GM23338 (cell line): ENCODE data around the gene PRKCH. TPM values are rescaled to one million over a fixed set of nuclear protein-coding genes. Genes with fewer than 3 reads are reported as not detected.

Experiments used
- ATAC-seq: fragments of 200-7000 bp; cut with Tn5 transposase; 3 replicates; pipeline ENCODE4 v1.9.1; 2020
- DNase-seq: peaks from one replicate; pipeline ENCODE4 v3.0.0-alpha.2; 2015; ENCODE audit warnings: low spot score
- H2AFZ ChIP-seq: fragments of 200-600 bp; sonication (generic); 2 replicates; pipeline ENCODE4 v1.8.0; 2016; ENCODE audit warnings: antibody characterized with exemption, mild to moderate bottlenecking, moderate library complexity
- H3F3A ChIP-seq: fragments of 200-600 bp; sonication (generic); replicated peaks from 2 replicates; pipeline ENCODE4 v1.8.0; 2017; ENCODE audit warnings: antibody characterized with exemption, mixed run types, low read depth
- H3K27ac ChIP-seq: fragments of 200-600 bp; sonication (generic); 2 replicates; pipeline ENCODE4 v1.6.1; 2016; ENCODE audit warnings: low read depth
- H3K27me3 ChIP-seq: fragments of 200-600 bp; sonication (generic); 2 replicates; pipeline ENCODE4 v1.8.0; 2016; ENCODE audit warnings: mild to moderate bottlenecking, mixed run types, moderate library complexity; ENCODE audit not compliant: insufficient read depth
- H3K36me3 ChIP-seq: fragments of 200-600 bp; sonication (generic); 2 replicates; pipeline ENCODE4 v1.8.0; 2016; ENCODE audit warnings: mild to moderate bottlenecking; ENCODE audit not compliant: insufficient read depth
- H3K4me1 ChIP-seq: fragments of 200-600 bp; sonication (generic); 2 replicates; pipeline ENCODE4 v1.8.0; 2016; ENCODE audit warnings: mild to moderate bottlenecking, moderate library complexity; ENCODE audit not compliant: insufficient read depth
- H3K4me2 ChIP-seq: fragments of 200-600 bp; sonication (generic); 2 replicates; pipeline ENCODE4 v1.7.1; 2017; ENCODE audit warnings: mixed run types
- H3K4me3 ChIP-seq: fragments of 200-600 bp; sonication (generic); 2 replicates; pipeline ENCODE4 v1.6.1; 2016; ENCODE audit warnings: mixed run types
- H3K79me2 ChIP-seq: fragments of 200-600 bp; sonication (generic); replicated peaks from 2 replicates; pipeline ENCODE4 v1.8.0; 2017; ENCODE audit warnings: mild to moderate bottlenecking; ENCODE audit not compliant: insufficient read depth
- H3K9me2 ChIP-seq: fragments of 200-600 bp; sonication (generic); 2 replicates; pipeline ENCODE4 v1.8.0; 2017; ENCODE audit not compliant: insufficient read depth
- H4K20me1 ChIP-seq: fragments of 200-600 bp; sonication (generic); replicated peaks from 2 replicates; pipeline ENCODE4 v1.8.0; 2017; ENCODE audit warnings: mild to moderate bottlenecking; ENCODE audit not compliant: insufficient read depth
- H3K27ac Mint-ChIP-seq: 2 replicates; pipeline ENCODE4 v1.8.0; 2020; ENCODE audit warnings: inconsistent platforms, mild to moderate bottlenecking, moderate library complexity, mixed read lengths
- H3K27me3 Mint-ChIP-seq: 3 replicates; pipeline ENCODE4 v1.8.0; 2022; ENCODE audit warnings: low read depth, mild to moderate bottlenecking, moderate library complexity, mixed read lengths, inconsistent platforms; ENCODE audit not compliant: insufficient read depth, poor library complexity
- H3K36me3 Mint-ChIP-seq: 3 replicates; pipeline ENCODE4 v1.8.0; 2021; ENCODE audit warnings: low read depth, mild to moderate bottlenecking, inconsistent platforms, moderate library complexity, mixed read lengths
- H3K4me1 Mint-ChIP-seq: 3 replicates; pipeline ENCODE4 v1.8.0; 2020; ENCODE audit warnings: mild to moderate bottlenecking, inconsistent platforms, mixed read lengths
- H3K4me3 Mint-ChIP-seq: 3 replicates; pipeline ENCODE4 v1.8.0; 2021; ENCODE audit warnings: moderate library complexity, mild to moderate bottlenecking, inconsistent platforms, mixed read lengths
- H3K9me3 Mint-ChIP-seq: 3 replicates; pipeline ENCODE4 v1.8.0; 2020; ENCODE audit warnings: moderate library complexity, mild to moderate bottlenecking, inconsistent platforms, mixed read lengths
- CREB1 ChIP-seq: fragments of 250-450 bp; sonication (Bioruptor Pico); IDR thresholded peaks from 2 replicates; pipeline ENCODE4 v1.5.0; 2020; ENCODE audit warnings: low read depth, mild to moderate bottlenecking, moderate library complexity
- EZH2 ChIP-seq: fragments of 200-600 bp; sonication (generic); IDR thresholded peaks from one replicate; pipeline ENCODE4 v1.8.0; 2017; ENCODE audit warnings: antibody characterized with exemption, mild to moderate bottlenecking, low read depth; ENCODE audit not compliant: unreplicated experiment
- EZH2phosphoT487 ChIP-seq: fragments of 200-600 bp; sonication (generic); IDR thresholded peaks from one replicate; pipeline ENCODE4 v1.8.1; 2018; ENCODE audit warnings: antibody characterized with exemption; ENCODE audit not compliant: unreplicated experiment
- JUNB ChIP-seq: IDR thresholded peaks from one replicate; pipeline ENCODE4 v1.6.1; 2016; ENCODE audit warnings: antibody characterized with exemption; ENCODE audit not compliant: unreplicated experiment
- POLR2AphosphoS5 ChIP-seq: IDR thresholded peaks from 2 replicates; pipeline ENCODE4 v1.6.1; 2016; ENCODE audit warnings: antibody characterized with exemption, low read depth
- STAT1 ChIP-seq: IDR thresholded peaks from one replicate; pipeline ENCODE4 v1.6.1; 2016; ENCODE audit warnings: antibody characterized with exemption; ENCODE audit not compliant: unreplicated experiment
- ZNF114 ChIP-seq: fragments of 250-450 bp; sonication (Bioruptor Pico); IDR thresholded peaks from 2 replicates; pipeline ENCODE4 v1.5.0; 2020; ENCODE audit warnings: mild to moderate bottlenecking, moderate library complexity
- ZNF331 ChIP-seq: fragments of 250-450 bp; sonication (Bioruptor Pico); IDR thresholded peaks from 2 replicates; pipeline ENCODE4 v1.5.0; 2020; ENCODE audit warnings: low read depth, mild to moderate bottlenecking, moderate library complexity
- polyA plus RNA-seq: library from polyadenylated mRNA; unstranded; fragments of >200 nt; fragmentation: Nextera tagmentation; extraction: Ambion mirVana; gene quantifications from 2 replicates; pipeline ENCODE4 v1.2.1, GENCODE V29; 2016
- total RNA-seq: library from RNA; depleted of rRNA; stranded (reverse); fragments of >200 nt; shearing (Covaris generic); gene quantifications from 2 replicates; pipeline ENCODE4 v1.2.3, GENCODE V29; 2014
- TF ChIP-seq, protein P1 (sequence below), 2 experiments: fragments of 200-600 bp in 1 of 2; sonication (generic) in 1 of 2; conservative IDR thresholded peaks; 2 replicates each; pipeline versions ENCODE4 v1.5.1 to v1.6.1; 2016 to 2017; ENCODE audit warnings: antibody characterized with exemption in 2 of 2, low read depth in 2 of 2, mild to moderate bottlenecking in 2 of 2, moderate library complexity in 1 of 2
- TF ChIP-seq, protein P2 (sequence below): fragments of 250-450 bp; sonication (Bioruptor Pico); IDR thresholded peaks from 2 replicates; pipeline ENCODE4 v1.5.0; 2020; ENCODE audit warnings: mild to moderate bottlenecking, moderate library complexity
- TF ChIP-seq, protein P3 (sequence below): IDR thresholded peaks from 2 replicates; pipeline ENCODE4 v1.6.1; 2016; ENCODE audit warnings: antibody characterized with exemption
- TF ChIP-seq, protein P4 (sequence below): IDR thresholded peaks from one replicate; pipeline ENCODE4 v1.6.1; 2018; ENCODE audit warnings: antibody characterized with exemption; ENCODE audit not compliant: unreplicated experiment

PRKCH gene
- total and polyA plus RNA-seq, 2 experiments from 2014 or later, result 5.4 to 10.1 TPM

DNA sequence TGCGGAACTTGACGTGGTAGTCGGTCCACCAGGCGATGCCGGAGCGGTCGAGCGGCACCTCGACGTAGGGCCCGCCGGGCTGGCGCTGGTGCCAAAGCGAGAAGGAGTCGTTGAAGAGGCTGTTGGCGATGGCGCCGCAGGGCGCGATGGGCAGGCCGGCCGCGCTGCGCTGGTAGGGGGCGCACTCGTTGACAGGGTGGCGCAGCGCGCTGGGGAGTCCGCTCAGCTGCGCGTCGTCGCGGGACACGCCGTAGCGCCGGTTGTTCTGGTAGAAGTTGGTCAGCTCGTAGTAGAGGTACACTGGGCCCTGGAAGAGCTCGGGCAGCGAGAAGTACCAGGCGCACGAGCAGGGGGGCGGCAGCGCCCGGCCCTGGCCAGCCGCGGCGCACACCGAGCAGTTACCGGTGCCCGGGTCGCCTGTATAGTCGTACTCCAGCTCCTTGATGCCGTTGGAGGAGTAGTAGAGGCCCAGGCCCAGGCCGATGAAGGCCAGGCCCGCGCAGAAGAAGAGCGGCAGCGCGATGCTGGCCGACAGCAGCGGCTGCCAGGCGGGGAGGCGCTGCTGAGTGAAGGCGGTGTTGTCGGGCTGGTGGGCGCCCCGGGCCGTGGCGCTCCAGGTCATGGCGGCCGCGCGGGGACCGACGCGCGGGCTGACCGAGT lies 40.7 kb upstream of the PRKCH start:
- Mint-ChIP-seq H3K9me3 (no peaks in the 10 kb centered on the region), H3K27ac (no peak overlapping the region), H3K27me3 (peaks cover 26% of the 10 kb centered on the region), H3K4me3 (peak overlapping the region; percentile 85), H3K36me3 (no peaks in the 10 kb centered on the region), H3K4me1 (peaks cover 12% of the 10 kb centered on the region)
- TF ChIP-seq EZH2phosphoT487 (no peak), POLR2AphosphoS5 (0 out of 2 replicates have a peak, but pooled peaks have one; percentile 13), CREB1 (CRISPR knock-in tag) (no peak), STAT1 (no peak), ZNF114 (CRISPR knock-in tag) (no peak), JUNB (no peak), ZNF331 (CRISPR knock-in tag) (no peak), EZH2 (peak; percentile 8)
- TF ChIP-seq, protein P1, sequence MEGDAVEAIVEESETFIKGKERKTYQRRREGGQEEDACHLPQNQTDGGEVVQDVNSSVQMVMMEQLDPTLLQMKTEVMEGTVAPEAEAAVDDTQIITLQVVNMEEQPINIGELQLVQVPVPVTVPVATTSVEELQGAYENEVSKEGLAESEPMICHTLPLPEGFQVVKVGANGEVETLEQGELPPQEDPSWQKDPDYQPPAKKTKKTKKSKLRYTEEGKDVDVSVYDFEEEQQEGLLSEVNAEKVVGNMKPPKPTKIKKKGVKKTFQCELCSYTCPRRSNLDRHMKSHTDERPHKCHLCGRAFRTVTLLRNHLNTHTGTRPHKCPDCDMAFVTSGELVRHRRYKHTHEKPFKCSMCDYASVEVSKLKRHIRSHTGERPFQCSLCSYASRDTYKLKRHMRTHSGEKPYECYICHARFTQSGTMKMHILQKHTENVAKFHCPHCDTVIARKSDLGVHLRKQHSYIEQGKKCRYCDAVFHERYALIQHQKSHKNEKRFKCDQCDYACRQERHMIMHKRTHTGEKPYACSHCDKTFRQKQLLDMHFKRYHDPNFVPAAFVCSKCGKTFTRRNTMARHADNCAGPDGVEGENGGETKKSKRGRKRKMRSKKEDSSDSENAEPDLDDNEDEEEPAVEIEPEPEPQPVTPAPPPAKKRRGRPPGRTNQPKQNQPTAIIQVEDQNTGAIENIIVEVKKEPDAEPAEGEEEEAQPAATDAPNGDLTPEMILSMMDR (conservative IDR thresholded peaks at IDR 0.05; ENCODE audit: low read depth in 2 of 2), result peak; percentile 32 to 67; a peak in 3 of 4 replicates
- TF ChIP-seq, protein P2, sequence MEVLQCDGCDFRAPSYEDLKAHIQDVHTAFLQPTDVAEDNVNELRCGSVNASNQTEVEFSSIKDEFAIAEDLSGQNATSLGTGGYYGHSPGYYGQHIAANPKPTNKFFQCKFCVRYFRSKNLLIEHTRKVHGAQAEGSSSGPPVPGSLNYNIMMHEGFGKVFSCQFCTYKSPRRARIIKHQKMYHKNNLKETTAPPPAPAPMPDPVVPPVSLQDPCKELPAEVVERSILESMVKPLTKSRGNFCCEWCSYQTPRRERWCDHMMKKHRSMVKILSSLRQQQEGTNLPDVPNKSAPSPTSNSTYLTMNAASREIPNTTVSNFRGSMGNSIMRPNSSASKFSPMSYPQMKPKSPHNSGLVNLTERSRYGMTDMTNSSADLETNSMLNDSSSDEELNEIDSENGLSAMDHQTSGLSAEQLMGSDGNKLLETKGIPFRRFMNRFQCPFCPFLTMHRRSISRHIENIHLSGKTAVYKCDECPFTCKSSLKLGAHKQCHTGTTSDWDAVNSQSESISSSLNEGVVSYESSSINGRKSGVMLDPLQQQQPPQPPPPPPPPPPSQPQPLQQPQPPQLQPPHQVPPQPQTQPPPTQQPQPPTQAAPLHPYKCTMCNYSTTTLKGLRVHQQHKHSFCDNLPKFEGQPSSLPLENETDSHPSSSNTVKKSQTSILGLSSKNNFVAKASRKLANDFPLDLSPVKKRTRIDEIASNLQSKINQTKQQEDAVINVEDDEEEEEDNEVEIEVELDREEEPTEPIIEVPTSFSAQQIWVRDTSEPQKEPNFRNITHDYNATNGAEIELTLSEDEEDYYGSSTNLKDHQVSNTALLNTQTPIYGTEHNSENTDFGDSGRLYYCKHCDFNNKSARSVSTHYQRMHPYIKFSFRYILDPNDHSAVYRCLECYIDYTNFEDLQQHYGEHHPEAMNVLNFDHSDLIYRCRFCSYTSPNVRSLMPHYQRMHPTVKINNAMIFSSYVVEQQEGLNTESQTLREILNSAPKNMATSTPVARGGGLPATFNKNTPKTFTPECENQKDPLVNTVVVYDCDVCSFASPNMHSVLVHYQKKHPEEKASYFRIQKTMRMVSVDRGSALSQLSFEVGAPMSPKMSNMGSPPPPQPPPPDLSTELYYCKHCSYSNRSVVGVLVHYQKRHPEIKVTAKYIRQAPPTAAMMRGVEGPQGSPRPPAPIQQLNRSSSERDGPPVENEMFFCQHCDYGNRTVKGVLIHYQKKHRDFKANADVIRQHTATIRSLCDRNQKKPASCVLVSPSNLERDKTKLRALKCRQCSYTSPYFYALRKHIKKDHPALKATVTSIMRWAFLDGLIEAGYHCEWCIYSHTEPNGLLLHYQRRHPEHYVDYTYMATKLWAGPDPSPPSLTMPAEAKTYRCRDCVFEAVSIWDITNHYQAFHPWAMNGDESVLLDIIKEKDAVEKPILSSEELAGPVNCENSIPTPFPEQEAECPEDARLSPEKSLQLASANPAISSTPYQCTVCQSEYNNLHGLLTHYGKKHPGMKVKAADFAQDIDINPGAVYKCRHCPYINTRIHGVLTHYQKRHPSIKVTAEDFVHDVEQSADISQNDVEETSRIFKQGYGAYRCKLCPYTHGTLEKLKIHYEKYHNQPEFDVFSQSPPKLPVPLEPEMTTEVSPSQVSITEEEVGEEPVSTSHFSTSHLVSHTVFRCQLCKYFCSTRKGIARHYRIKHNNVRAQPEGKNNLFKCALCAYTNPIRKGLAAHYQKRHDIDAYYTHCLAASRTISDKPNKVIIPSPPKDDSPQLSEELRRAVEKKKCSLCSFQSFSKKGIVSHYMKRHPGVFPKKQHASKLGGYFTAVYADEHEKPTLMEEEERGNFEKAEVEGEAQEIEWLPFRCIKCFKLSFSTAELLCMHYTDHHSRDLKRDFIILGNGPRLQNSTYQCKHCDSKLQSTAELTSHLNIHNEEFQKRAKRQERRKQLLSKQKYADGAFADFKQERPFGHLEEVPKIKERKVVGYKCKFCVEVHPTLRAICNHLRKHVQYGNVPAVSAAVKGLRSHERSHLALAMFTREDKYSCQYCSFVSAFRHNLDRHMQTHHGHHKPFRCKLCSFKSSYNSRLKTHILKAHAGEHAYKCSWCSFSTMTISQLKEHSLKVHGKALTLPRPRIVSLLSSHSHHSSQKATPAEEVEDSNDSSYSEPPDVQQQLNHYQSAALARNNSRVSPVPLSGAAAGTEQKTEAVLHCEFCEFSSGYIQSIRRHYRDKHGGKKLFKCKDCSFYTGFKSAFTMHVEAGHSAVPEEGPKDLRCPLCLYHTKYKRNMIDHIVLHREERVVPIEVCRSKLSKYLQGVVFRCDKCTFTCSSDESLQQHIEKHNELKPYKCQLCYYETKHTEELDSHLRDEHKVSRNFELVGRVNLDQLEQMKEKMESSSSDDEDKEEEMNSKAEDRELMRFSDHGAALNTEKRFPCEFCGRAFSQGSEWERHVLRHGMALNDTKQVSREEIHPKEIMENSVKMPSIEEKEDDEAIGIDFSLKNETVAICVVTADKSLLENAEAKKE, result no peak
- TF ChIP-seq, protein P3, sequence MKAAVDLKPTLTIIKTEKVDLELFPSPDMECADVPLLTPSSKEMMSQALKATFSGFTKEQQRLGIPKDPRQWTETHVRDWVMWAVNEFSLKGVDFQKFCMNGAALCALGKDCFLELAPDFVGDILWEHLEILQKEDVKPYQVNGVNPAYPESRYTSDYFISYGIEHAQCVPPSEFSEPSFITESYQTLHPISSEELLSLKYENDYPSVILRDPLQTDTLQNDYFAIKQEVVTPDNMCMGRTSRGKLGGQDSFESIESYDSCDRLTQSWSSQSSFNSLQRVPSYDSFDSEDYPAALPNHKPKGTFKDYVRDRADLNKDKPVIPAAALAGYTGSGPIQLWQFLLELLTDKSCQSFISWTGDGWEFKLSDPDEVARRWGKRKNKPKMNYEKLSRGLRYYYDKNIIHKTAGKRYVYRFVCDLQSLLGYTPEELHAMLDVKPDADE, result no peak
- TF ChIP-seq, protein P4, sequence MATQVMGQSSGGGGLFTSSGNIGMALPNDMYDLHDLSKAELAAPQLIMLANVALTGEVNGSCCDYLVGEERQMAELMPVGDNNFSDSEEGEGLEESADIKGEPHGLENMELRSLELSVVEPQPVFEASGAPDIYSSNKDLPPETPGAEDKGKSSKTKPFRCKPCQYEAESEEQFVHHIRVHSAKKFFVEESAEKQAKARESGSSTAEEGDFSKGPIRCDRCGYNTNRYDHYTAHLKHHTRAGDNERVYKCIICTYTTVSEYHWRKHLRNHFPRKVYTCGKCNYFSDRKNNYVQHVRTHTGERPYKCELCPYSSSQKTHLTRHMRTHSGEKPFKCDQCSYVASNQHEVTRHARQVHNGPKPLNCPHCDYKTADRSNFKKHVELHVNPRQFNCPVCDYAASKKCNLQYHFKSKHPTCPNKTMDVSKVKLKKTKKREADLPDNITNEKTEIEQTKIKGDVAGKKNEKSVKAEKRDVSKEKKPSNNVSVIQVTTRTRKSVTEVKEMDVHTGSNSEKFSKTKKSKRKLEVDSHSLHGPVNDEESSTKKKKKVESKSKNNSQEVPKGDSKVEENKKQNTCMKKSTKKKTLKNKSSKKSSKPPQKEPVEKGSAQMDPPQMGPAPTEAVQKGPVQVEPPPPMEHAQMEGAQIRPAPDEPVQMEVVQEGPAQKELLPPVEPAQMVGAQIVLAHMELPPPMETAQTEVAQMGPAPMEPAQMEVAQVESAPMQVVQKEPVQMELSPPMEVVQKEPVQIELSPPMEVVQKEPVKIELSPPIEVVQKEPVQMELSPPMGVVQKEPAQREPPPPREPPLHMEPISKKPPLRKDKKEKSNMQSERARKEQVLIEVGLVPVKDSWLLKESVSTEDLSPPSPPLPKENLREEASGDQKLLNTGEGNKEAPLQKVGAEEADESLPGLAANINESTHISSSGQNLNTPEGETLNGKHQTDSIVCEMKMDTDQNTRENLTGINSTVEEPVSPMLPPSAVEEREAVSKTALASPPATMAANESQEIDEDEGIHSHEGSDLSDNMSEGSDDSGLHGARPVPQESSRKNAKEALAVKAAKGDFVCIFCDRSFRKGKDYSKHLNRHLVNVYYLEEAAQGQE, result no peak
- no peaks in the 10 kb centered on the region for H3F3A ChIP-seq
- H3K79me2 ChIP-seq, result no peaks in the 10 kb centered on the region
- no peaks in the 10 kb centered on the region for H3K36me3 ChIP-seq
- ATAC-seq (peak; percentile 72), DNase-seq (peak; percentile 70)
- H2AFZ ChIP-seq, result peak overlapping the region; percentile 84
- no peaks in the 10 kb centered on the region for H3K9me2 ChIP-seq
- H3K27ac ChIP-seq, result no peak overlapping the region
- H3K4me3 ChIP-seq, result peak overlapping the region; percentile 68
- H4K20me1 ChIP-seq, result peaks cover 7% of the 10 kb centered on the region
- H3K27me3 ChIP-seq, result peaks cover 26% of the 10 kb centered on the region
- peak overlapping the region; percentile 72 for H3K4me2 ChIP-seq
- peaks cover 13% of the 10 kb centered on the region for H3K4me1 ChIP-seq
